Left ventricle myocardium inferior (tissue), 1 donor: ENCODE results near the gene SNX8. TPM values are rescaled to one million over a fixed set of nuclear protein-coding genes. Genes with fewer than 3 reads are reported as not detected.
A peak's percentile ranks its signal among the peaks of the same experiment; 100 is the strongest.

Experiments used
- DNase-seq: peaks from one replicate; pipeline ENCODE4 v3.0.0-alpha.2; 2020
- H3K27ac ChIP-seq: fragments of 200-600 bp; replicated peaks from 2 replicates; pipeline ENCODE4 v1.8.0; 2021
- H3K27me3 ChIP-seq: fragments of 200-600 bp; 2 replicates; pipeline ENCODE4 v1.8.0; 2021; ENCODE audit warnings: low read depth
- H3K36me3 ChIP-seq: fragments of 200-600 bp; 2 replicates; pipeline ENCODE4 v1.8.0; 2021
- H3K4me1 ChIP-seq: fragments of 200-600 bp; 2 replicates; pipeline ENCODE4 v1.8.0; 2021
- H3K4me3 ChIP-seq: fragments of 200-600 bp; 2 replicates; pipeline ENCODE4 v1.8.0; 2021; ENCODE audit warnings: mild to moderate bottlenecking, moderate library complexity
- H3K9me3 ChIP-seq: fragments of 200-600 bp; replicated peaks from 2 replicates; pipeline ENCODE4 v1.8.0; 2021
- CTCF ChIP-seq: fragments of 200-600 bp; IDR thresholded peaks from 2 replicates; pipeline ENCODE4 v1.8.0; 2021; ENCODE audit warnings: antibody characterized with exemption, mild to moderate bottlenecking, borderline replicate concordance
- intact Hi-C: fragments of 100-400 bp; cut with micrococcal nuclease; formaldehyde crosslinking; loops from one replicate; pipeline ENCODE4 v1.11.0; 2022
- total RNA-seq: library from RNA; stranded (reverse); fragmentation: NEBNext Ultra II Directional; extraction: Animal tissue kit (Norgen Biotek cat#: 25700); gene quantifications from one replicate; pipeline ENCODE4 v1.2.1, GENCODE V29; 2021
- donor health status: DM: no; HTN: yes; CAD: no; lungs with severe emphysema.

SNX8 gene
- total RNA-seq, 1 donor from 2014 or later = 16.8 TPM

DNA sequence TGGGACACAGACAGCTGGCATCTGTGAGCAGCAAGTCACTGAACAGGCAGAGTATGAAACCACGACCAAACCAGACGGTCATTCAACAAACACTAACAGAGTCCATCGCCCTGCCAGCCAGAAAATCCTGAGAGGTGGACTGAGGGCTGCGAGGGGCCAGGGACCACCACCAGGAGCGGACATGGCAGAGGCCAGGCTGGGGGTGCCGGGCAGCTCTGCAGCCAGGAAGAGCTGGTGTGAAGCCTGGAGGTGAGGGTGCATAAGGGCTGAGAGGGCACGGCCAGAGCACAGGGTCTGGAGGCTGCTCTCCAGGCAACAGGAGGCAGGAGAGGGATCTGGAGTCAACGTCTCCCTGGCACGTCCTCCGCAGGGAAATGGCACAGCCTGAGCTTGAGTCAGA, 97.0 kb downstream of the SNX8 start:
- intact Hi-C loops = no loop called here
- H3K36me3 ChIP-seq = peaks cover 79% of the 10 kb centered on the region

GRCh38 chr7:2215851-2216250, 98.4 kb downstream of the SNX8 start:
- DNase-seq = no peak
- peaks cover 31% of the 10 kb centered on the region for H3K4me1 ChIP-seq
- H3K4me3 ChIP-seq = no peak overlapping the region
- TF ChIP-seq CTCF = no peak
- peaks cover 77% of the 10 kb centered on the region for H3K36me3 ChIP-seq
- intact Hi-C loops = no loop called here
- no peaks in the 10 kb centered on the region for H3K9me3 ChIP-seq
- no peaks in the 10 kb centered on the region for H3K27me3 ChIP-seq
- peak overlapping the region; percentile 88 for H3K27ac ChIP-seq

More for the DNA sequence above, 97.0 kb downstream of the SNX8 start:
- peaks cover 31% of the 10 kb centered on the region for H3K4me1 ChIP-seq
- H3K27ac ChIP-seq = no peak overlapping the region
- no peak for TF ChIP-seq CTCF
- DNase-seq = no peak
- H3K27me3 ChIP-seq = no peaks in the 10 kb centered on the region
- no peaks in the 10 kb centered on the region for H3K9me3 ChIP-seq
- no peak overlapping the region for H3K4me3 ChIP-seq

DNA sequence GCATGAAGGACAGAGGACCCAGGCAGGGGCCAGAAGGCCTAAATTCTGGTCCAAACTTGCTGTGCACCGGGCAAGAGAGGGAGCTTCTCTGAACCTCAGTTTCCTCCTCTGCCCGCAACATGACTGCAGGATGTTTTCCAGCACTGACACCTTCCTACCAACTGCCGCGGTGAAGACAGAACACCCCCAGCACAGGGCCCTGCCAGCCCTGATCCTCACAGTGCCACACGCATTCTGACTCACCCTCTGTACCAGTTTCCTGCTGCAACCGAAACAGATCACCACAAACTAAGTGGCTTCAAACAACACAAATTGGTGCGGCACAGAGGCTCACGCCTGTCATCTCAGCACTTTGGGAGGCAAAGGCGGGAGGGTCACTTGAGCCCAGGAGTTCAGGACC, 99.6 kb downstream of the SNX8 start:
- Histone ChIP-seq H3K9me3 (no peaks in the 10 kb centered on the region), H3K36me3 (peaks cover 71% of the 10 kb centered on the region), H3K27me3 (no peaks in the 10 kb centered on the region), H3K4me3 (no peak overlapping the region), H3K27ac (peak overlapping the region; percentile 88), H3K4me1 (peaks cover 31% of the 10 kb centered on the region)
- no peak for TF ChIP-seq CTCF
- no peak for DNase-seq
- intact Hi-C loops = no loop called here

GRCh38 chr7:2213551-2214215, 100.6 kb downstream of the SNX8 start:
- peaks cover 66% of the 10 kb centered on the region for H3K36me3 ChIP-seq
- peaks cover 31% of the 10 kb centered on the region for H3K4me1 ChIP-seq
- H3K27ac ChIP-seq = peak overlapping the region; percentile 88
- H3K9me3 ChIP-seq = no peaks in the 10 kb centered on the region
- H3K4me3 ChIP-seq = no peak overlapping the region
- TF ChIP-seq CTCF = no peak
- peak; percentile 80 for DNase-seq
- H3K27me3 ChIP-seq = no peaks in the 10 kb centered on the region
- intact Hi-C loops = no loop called here

DNA sequence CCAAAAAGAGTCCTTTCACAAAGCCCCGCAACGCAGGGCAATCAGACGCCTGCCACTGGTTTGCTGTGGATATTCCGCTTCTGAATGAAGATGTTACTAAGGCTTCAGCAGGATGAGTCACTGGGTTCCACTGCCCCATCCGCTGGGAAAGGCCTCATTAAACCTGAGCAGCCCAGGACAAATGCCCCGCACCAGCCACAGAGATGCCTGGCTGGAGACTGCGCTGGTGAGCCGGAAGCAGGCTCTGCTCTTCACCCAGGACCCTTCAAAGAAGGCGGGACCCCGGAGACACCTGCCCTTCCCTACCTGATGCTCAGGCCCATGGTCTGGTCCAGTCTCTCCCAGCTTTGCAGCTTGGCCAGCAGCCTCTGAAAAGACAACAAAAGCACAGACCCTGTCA, 101.3 kb downstream of the SNX8 start:
- Histone ChIP-seq H3K27ac (peak overlapping the region; percentile 88), H3K9me3 (no peaks in the 10 kb centered on the region), H3K27me3 (no peaks in the 10 kb centered on the region), H3K36me3 (peaks cover 64% of the 10 kb centered on the region), H3K4me3 (no peak overlapping the region), H3K4me1 (peaks cover 31% of the 10 kb centered on the region)
- DNase-seq = no peak
- intact Hi-C loops = no loop called here
- TF ChIP-seq CTCF = no peak
